Activated naive CD4-positive, alpha-beta T cell treated with anti-CD3 and anti-CD28 coated beads, Interleukin-2, amount 50 U/mL, for 72 hours (primary cell): ENCODE results near the gene MDN1. TPM values are rescaled to one million over a fixed set of nuclear protein-coding genes. Genes with fewer than 3 reads are reported as not detected.
A peak's percentile ranks its signal among the peaks of the same experiment; 100 is the strongest.
"Not testable (repeated sequence)": the region's sequence is repeated elsewhere in the genome, so short reads cannot be mapped to it uniquely, and the experiment has no call there.

Source experiments
- ATAC-seq, 2 donors: fragments of 150-1000 bp; cut with Tn5 transposase; 2 replicates each; pipeline ENCODE4 v1.10.0; 2021; ENCODE audit warnings: mild to moderate bottlenecking in 2 of 2, moderate library complexity in 2 of 2
- DNase-seq, 2 donors: peaks; one replicate each; pipeline ENCODE4 v3.0.0; 2021 to 2022; ENCODE audit warnings: low spot score in 2 of 2
- H3K27ac Mint-ChIP-seq, 2 donors: one replicate each; pipeline ENCODE4 v1.8.0; 2022; ENCODE audit warnings: mild to moderate bottlenecking in 2 of 2, mixed read lengths in 2 of 2
- H3K36me3 Mint-ChIP-seq, 2 donors: one replicate each; pipeline ENCODE4 v1.8.0; 2022; ENCODE audit warnings: mixed read lengths in 2 of 2
- H3K9me3 Mint-ChIP-seq, 2 donors: one replicate each; pipeline ENCODE4 v1.8.0; 2022; ENCODE audit warnings: mixed read lengths in 2 of 2
- total RNA-seq, 2 donors: library from RNA; stranded (reverse); gene quantifications; one replicate each; pipeline ENCODE4 v1.2.3, GENCODE V29; 2022

MDN1 gene
- total RNA-seq, 2 donors from 2014 or later = 57.5 to 76.8 TPM

- Mint-ChIP-seq H3K36me3 (peaks cover 20 to 25% of the 10 kb centered on the region in 2 donors), H3K9me3 (no peaks in the 10 kb centered on the region), H3K27ac (no peak overlapping the region)
- no peak for DNase-seq
- no peak for ATAC-seq
Measured at GRCh38 chr6:89736893-89737292, 82.7 kb downstream of the MDN1 start.

GRCh38 chr6:89734526-89734925 is 85.1 kb downstream of the MDN1 start:
- ATAC-seq (no peak), DNase-seq (no peak)
- Mint-ChIP-seq H3K27ac (no peak overlapping the region), H3K9me3 (no peaks in the 10 kb centered on the region), H3K36me3 (peaks cover 19 to 33% of the 10 kb centered on the region in 2 donors)

GRCh38 chr6:89731924-89732567 is 87.5 kb downstream of the MDN1 start:
- no peak for DNase-seq
- Mint-ChIP-seq H3K36me3 (peaks cover 27 to 39% of the 10 kb centered on the region in 2 donors), H3K27ac (no peak overlapping the region), H3K9me3 (no peaks in the 10 kb centered on the region)
- ATAC-seq = no peak

GRCh38 chr6:89731262-89731661 is 88.3 kb downstream of the MDN1 start:
- not testable (repeated sequence) for ATAC-seq
- H3K36me3 Mint-ChIP-seq = peaks cover 27 to 40% of the 10 kb centered on the region in 2 donors

GRCh38 chr6:89729818-89730217 is 89.8 kb downstream of the MDN1 start:
- DNase-seq (no peak), ATAC-seq (no peak)
- Mint-ChIP-seq H3K36me3 (peaks cover 24 to 36% of the 10 kb centered on the region in 2 donors), H3K27ac (no peak overlapping the region), H3K9me3 (no peaks in the 10 kb centered on the region)

More at GRCh38 chr6:89731262-89731661, 88.3 kb downstream of the MDN1 start:
- H3K27ac Mint-ChIP-seq, DNase-seq, H3K9me3 Mint-ChIP-seq: not testable (repeated sequence)

GRCh38 chr6:89727501-89727900 is 92.1 kb downstream of the MDN1 start:
- no peak for DNase-seq
- ATAC-seq = no peak
- Mint-ChIP-seq H3K36me3 (peaks cover 21 to 32% of the 10 kb centered on the region in 2 donors), H3K9me3 (no peaks in the 10 kb centered on the region), H3K27ac (no peak overlapping the region)

- no peak overlapping the region for H3K27ac Mint-ChIP-seq
- H3K9me3 Mint-ChIP-seq = no peaks in the 10 kb centered on the region
- H3K36me3 Mint-ChIP-seq = peaks cover 13 to 19% of the 10 kb centered on the region in 2 donors
- DNase-seq (no peak), ATAC-seq (no peak)
Measured at GRCh38 chr6:89724981-89725380, 94.6 kb downstream of the MDN1 start.

- no peak for DNase-seq
- ATAC-seq = no peak
- Mint-ChIP-seq H3K27ac (no peak overlapping the region), H3K36me3 (peaks cover 11 to 26% of the 10 kb centered on the region in 2 donors), H3K9me3 (no peaks in the 10 kb centered on the region)
Measured at GRCh38 chr6:89723046-89723445, 96.5 kb downstream of the MDN1 start.

GRCh38 chr6:89716532-89716931 is 103.1 kb downstream of the MDN1 start:
- H3K9me3 Mint-ChIP-seq = no peaks in the 10 kb centered on the region
- DNase-seq (no peak), ATAC-seq (no peak)
- H3K27ac Mint-ChIP-seq = no peak overlapping the region
- H3K36me3 Mint-ChIP-seq = peaks cover 10 to 25% of the 10 kb centered on the region in 2 donors

GRCh38 chr6:89711801-89712200 is 107.8 kb downstream of the MDN1 start:
- no peak for ATAC-seq
- Mint-ChIP-seq H3K36me3 (peaks cover 15 to 22% of the 10 kb centered on the region in 2 donors), H3K9me3 (no peaks in the 10 kb centered on the region)

GRCh38 chr6:89708316-89708715 is 111.3 kb downstream of the MDN1 start:
- DNase-seq (no peak), ATAC-seq (no peak)
- Mint-ChIP-seq H3K36me3 (peaks cover 5 to 22% of the 10 kb centered on the region in 2 donors), H3K27ac (peak overlapping the region; percentile 0 to 85), H3K9me3 (no peaks in the 10 kb centered on the region)

More at GRCh38 chr6:89711801-89712200, 107.8 kb downstream of the MDN1 start:
- H3K27ac Mint-ChIP-seq = no peak overlapping the region
- no peak for DNase-seq

- ATAC-seq = no peak
- H3K36me3 Mint-ChIP-seq = peaks cover 5 to 22% of the 10 kb centered on the region in 2 donors
- no peaks in the 10 kb centered on the region for H3K9me3 Mint-ChIP-seq
- DNase-seq = no peak
- peak overlapping the region; percentile 0 to 85 for H3K27ac Mint-ChIP-seq
Measured at GRCh38 chr6:89707766-89708165, 111.8 kb downstream of the MDN1 start.

- H3K27ac Mint-ChIP-seq = no peak overlapping the region
- H3K9me3 Mint-ChIP-seq = no peaks in the 10 kb centered on the region
- H3K36me3 Mint-ChIP-seq = peaks cover 5 to 12% of the 10 kb centered on the region in 2 donors
- ATAC-seq = no peak
- DNase-seq = no peak
Measured at GRCh38 chr6:89706121-89706520, 113.5 kb downstream of the MDN1 start.

- H3K9me3 Mint-ChIP-seq = no peaks in the 10 kb centered on the region
- peaks cover 5 to 12% of the 10 kb centered on the region in 2 donors for H3K36me3 Mint-ChIP-seq
- no peak for ATAC-seq
- peak overlapping the region in 1 of 2 donors; percentile 25 for H3K27ac Mint-ChIP-seq
- DNase-seq = no peak
Measured at GRCh38 chr6:89703292-89703691, 116.3 kb downstream of the MDN1 start.

- H3K36me3 Mint-ChIP-seq = peaks cover 1 to 4% of the 10 kb centered on the region in 2 donors
Measured at GRCh38 chr6:89702349-89702748, 117.2 kb downstream of the MDN1 start.

GRCh38 chr6:89695667-89696066 is 123.9 kb downstream of the MDN1 start:
- DNase-seq (no peak), ATAC-seq (no peak)
- Mint-ChIP-seq H3K9me3 (no peaks in the 10 kb centered on the region), H3K27ac (no peak overlapping the region), H3K36me3 (peaks cover 0 to 18% of the 10 kb centered on the region in 2 donors)

More at GRCh38 chr6:89702349-89702748, 117.2 kb downstream of the MDN1 start:
- ATAC-seq (no peak), DNase-seq (no peak)
- H3K9me3 Mint-ChIP-seq = no peaks in the 10 kb centered on the region
- no peak overlapping the region for H3K27ac Mint-ChIP-seq

GRCh38 chr6:89694428-89694827 is 125.2 kb downstream of the MDN1 start:
- DNase-seq (no peak), ATAC-seq (no peak)
- Mint-ChIP-seq H3K9me3 (no peaks in the 10 kb centered on the region), H3K36me3 (peaks cover 0 to 18% of the 10 kb centered on the region in 2 donors), H3K27ac (no peak overlapping the region)

GRCh38 chr6:89693207-89693606 is 126.4 kb downstream of the MDN1 start:
- no peak overlapping the region for H3K27ac Mint-ChIP-seq
- peaks cover 0 to 18% of the 10 kb centered on the region in 2 donors for H3K36me3 Mint-ChIP-seq
- ATAC-seq = no peak
- H3K9me3 Mint-ChIP-seq = no peaks in the 10 kb centered on the region
- no peak for DNase-seq
